Stimulated activated CD8-positive, alpha-beta memory T cell treated with anti-CD3 and anti-CD28 coated beads, Interleukin-12 subunit alpha, Interleukin-12 subunit beta, amount 100 ng/mL, for 24 hours (primary cell): ENCODE data around the gene VPS51.

Source experiments
- DNase-seq: peaks from one replicate; pipeline ENCODE4 v3.0.0-alpha.2; 2020; ENCODE audit errors: extremely low read depth

VPS51 gene

DNA sequence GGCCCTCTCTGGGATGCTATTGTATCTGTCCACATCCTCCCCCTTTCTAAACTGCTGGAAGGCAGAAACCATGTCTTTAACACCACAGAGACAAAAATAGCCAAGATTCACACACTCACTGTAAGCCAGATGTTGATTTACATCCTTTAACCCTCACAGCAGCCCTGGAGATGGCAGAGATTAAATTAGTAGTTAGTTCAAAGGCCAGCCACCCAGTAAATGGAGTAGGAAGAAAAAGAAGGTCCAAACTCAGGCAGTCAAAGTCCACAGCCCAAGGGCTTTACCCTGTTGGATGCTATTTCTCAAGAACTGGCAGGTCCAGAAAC is 23.6 kb downstream of the VPS51 start:
- DNase-seq, result no peak

DNA sequence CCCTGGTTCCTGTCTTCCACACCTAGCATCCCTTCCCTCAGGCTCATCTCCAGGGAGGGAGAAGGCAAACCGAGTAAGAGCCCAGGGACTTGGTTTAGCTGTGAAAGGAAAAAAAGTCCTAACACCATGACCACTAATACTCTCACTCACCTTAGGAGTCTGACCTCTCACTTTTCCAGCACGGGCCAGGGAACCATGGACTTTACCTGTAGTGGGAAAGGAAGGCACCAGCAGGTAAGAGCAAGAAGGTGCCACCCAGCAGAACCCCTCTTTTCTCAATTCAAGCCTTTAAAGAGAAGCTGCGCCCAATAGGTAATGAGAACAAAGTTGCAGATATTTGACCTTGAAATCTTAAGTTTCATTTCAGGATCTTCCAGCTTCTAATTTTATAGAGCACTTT is 24.8 kb downstream of the VPS51 start:
- no peak for DNase-seq

GRCh38 chr11:65121447-65121864 is 25.4 kb downstream of the VPS51 start:
- DNase-seq, result no peak

DNA sequence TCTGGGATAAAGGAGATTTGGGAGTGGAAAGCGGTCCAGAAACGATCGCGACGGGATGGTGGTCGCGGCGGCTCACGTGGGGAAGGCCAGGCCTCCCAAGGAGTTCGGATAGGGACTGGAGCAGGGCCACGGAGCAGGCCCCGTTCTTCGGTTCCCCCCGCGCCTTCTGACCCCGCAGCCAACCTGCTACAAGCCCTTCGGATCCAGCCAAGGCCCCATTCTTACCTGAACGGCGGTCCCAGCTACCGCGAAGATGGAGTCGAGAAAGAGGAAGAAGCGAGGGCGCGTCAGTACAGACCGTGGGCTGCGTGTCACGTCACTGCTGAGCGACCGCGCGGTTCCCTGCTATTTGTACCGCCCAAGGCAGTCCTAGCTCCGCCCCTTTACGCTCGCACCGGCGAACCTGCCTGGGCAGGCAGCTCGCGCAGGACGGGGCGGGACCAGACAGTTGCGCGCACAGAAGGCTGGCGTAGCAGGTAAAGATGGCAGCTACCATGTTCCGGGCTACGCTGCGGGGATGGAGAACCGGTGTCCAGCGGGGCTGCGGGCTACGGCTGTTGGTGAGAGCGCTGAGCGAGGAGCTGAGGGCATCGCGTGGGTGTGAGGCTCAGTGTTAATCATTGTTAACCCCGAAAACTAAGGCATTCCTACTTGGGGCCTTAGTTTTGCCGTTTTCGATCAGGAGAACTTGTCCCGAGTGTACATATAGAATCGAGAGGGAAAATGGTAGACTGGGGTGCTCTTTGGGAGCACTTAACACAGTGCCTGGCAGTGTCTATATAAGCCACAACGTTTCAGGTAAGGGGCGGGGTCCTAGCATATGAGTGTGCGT is 26.1 kb downstream of the VPS51 start, which contains the start of the genes FAU and MRPL49:
FAU (minus strand) TSS at position 270 of the 832 bp plus-strand sequence. CDS start 321 bp downstream, outside the sequence.
MRPL49 (plus strand) TSS at position 457 of the 832 bp plus-strand sequence; CDS start at position 483, 26 bp downstream.
- DNase-seq, result peak; percentile 97

DNA sequence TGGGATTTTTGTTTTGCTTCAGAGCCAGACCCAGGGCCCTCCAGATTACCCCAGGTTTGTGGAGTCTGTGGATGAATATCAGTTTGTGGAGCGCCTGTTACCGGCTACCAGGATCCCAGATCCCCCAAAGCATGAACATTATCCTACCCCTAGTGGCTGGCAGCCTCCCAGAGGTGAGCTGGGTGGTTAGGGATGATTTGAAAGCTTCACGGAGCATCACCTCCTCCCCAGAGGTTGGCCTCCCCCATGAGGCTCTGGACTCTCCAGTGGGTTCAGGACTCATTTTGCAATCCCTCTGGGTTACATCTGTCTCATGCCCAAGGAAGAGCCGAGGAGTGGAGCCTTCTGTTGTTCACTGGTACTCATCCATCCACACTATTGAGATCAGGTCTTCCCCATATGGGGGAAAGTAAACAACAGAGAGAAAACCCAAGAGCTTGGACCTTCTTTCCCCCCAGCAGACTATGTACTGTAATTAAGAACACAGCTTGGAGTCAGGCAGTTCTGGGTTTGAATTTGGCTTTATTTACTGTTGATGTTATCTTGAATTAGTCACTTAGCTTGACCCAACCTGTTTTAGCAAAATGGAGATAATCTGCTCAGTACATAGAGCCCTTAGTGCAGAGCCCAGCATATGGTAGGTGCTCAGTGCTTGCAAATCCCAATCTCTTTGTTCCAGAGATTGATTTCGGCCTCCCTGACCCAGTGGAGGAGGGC is 28.6 kb downstream of the VPS51 start:
- DNase-seq, result no peak

DNA sequence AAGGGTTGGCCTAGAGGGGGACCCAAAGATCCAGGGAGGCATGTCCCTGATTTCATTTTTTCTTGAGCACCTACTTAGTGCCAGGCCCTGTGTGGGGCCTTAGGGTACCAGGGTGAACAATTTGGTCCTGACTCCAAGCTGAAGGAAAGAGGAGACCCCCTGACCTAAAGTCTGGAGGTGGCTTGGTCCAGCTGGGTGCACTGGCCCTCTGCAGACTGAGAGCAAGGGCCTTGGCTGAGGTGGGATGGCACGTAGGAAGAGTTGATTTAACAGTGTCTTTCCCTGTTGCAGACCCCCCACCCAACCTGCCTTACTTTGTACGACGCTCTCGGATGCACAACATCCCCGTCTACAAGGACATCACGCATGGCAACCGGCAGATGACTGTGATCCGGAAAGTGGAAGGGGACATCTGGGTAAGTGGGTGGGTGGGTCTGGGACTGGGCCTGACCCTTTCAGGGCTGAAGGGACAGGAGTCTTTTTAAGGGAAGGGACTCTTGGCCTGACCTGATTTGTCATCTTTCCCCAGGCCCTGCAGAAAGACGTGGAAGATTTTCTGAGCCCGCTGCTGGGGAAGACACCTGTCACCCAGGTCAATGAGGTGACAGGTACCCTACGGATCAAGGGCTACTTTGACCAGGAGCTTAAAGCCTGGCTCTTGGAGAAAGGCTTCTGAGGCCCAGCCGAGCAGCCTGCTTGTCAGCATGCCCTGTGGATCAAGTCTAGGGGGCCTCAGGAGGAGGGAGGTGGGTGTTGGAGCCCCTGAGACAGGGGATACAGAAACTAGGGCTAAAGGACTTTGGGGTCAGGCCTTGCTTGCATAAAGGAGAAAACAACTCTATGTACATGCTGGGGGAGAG is 29.4 kb downstream of the VPS51 start:
- no peak for DNase-seq

- no peak for DNase-seq
These were observed 30.7 kb downstream of the VPS51 start for GRCh38 chr11:65126624-65127274.

DNA sequence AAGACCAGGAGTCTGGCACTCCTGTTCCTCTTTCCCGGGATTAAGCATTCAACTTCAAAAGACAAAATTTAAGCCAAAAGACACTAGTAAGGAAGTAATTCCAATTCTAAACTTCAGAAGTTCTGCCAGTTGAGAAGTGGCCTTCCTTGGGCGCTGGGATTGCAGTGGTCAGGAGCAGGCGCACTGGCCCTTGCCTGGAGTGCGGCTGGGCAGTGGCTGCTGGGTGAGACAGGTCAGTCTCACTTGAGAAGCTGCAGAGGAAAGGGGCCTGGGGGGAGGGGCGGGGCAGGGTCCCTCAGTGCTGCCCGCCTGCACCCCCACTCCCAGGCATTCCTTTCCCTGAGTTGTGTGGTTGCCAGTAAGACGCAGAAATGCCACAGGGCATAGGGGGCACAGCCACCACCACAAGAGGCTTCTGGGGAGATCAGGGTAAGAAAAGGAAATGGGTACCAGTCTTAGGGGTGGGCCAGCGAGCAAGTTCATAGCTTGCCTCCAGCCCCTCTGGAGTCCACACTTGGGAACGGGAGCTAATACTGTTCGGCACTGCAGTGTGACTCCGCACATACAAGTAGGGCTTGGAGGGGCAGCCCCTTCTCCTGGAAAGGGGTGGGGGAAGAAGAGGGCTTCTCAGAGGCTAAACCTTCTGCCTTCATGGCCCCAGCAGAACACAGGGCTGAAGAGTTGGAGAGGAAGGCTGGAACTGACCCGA is 31.6 kb downstream of the VPS51 start:
- DNase-seq, result no peak

- DNase-seq, result no peak
These were observed 32.5 kb downstream of the VPS51 start for GRCh38 chr11:65128182-65129145.

GRCh38 chr11:65129649-65130441 is 33.8 kb downstream of the VPS51 start:
- no peak for DNase-seq

GRCh38 chr11:65130631-65131416 is 34.8 kb downstream of the VPS51 start:
- no peak for DNase-seq

- no peak for DNase-seq
These were observed 35.4 kb downstream of the VPS51 start for GRCh38 chr11:65131417-65131776.

GRCh38 chr11:65131895-65132237 is 35.9 kb downstream of the VPS51 start:
- DNase-seq, result no peak

GRCh38 chr11:65132238-65132987 is 36.4 kb downstream of the VPS51 start:
- DNase-seq, result no peak

GRCh38 chr11:65132988-65133700 is 37.1 kb downstream of the VPS51 start:
- DNase-seq, result no peak

DNA sequence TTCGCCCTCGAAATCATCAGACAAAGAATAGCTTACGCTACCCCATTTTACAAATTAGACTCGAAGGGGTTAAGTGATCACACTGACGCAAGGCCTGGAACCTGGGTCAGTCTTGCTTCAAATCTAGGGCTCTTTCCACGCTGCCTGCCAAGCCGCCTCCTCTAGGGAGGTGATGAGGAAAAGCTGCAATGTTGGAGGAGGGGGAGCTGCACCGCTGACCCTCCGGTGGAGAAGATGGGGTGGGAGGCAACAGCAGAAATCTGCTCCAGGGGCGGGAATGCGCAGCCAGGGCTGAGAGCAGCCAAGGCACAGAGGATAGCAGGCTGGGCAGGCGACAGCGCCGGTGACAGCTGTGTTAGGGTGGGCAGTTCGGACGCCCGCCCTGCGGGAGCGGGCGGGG is 37.7 kb downstream of the VPS51 start:
- no peak for DNase-seq
